ENCODE measurements around the gene PNLIPRP1.

GRCh38 chr10:116621934-116622655 is 31.3 kb downstream of the PNLIPRP1 start:
- no peak for TF ChIP-seq CTCF (conservative IDR thresholded peaks at IDR 0.05)
- no peak for TF ChIP-seq ZFX (IDR thresholded peaks at IDR 0.05)
